ENCODE data around the gene KCNK1. TPM values are rescaled to one million over a fixed set of nuclear protein-coding genes. Genes with fewer than 3 reads are reported as not detected.

KCNK1 gene
- polyA plus RNA-seq, 1 donor (not counting 4 experiments of a cell fraction or from before 2014, with no cell fraction given): 17.5 TPM

DNA sequence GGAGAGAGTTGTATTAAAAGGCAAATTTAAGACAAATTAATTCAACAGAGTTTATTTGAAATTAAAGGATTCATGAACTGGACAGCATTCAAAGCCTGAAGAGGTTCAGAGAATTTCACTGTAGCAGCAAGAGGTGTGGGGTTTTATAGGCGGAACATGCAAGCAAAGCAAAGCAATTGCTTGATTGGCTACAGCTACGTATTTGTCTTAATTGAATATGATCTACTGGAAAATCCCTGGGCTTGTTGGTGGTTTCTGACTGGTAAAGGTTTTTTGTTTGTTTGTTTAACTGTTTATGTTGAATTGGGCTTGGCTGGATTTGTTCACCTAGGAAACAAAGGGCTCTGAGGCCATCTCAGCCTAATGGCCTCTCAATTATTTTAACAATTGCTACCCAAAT, 61.5 kb downstream of the KCNK1 start:
- Histone ChIP-seq H3K4me3 (ENCODE audit: control insufficient read depth in 2 of 3, extremely low read depth in 1 of 3, insufficient read depth in 2 of 3, low read depth in 1 of 3, low read length in 3 of 3) (no peak overlapping the region), H3K9me1 (ENCODE audit: control insufficient read depth, extremely low read depth, insufficient read depth, low read length) (no peaks in the 10 kb centered on the region), H3K4me1 (ENCODE audit: control insufficient read depth, extremely low read depth, insufficient read depth, low read length) (no peaks in the 10 kb centered on the region), H3K27ac (ENCODE audit: control insufficient read depth, insufficient read depth, low read length) (no peak overlapping the region), H3K4me2 (ENCODE audit: control insufficient read depth, extremely low read depth, insufficient read depth, low read depth, low read length) (no peak overlapping the region), H3K36me3 (ENCODE audit: control insufficient read depth in 2 of 2, extremely low read depth in 1 of 2, insufficient read depth in 2 of 2, low read length in 2 of 2) (peaks cover 0 to 5% of the 10 kb centered on the region in 2 experiments), H3K9ac (ENCODE audit: control insufficient read depth, extremely low read depth, insufficient read depth, low read length) (no peak overlapping the region), H3K79me2 (ENCODE audit: control insufficient read depth, insufficient read depth, low read length) (no peaks in the 10 kb centered on the region), H4K20me1 (ENCODE audit: control insufficient read depth, extremely low read depth, insufficient read depth, low read length) (no peaks in the 10 kb centered on the region), H3K27me3 (ENCODE audit: control insufficient read depth, extremely low read depth, insufficient read depth, low read length) (no peaks in the 10 kb centered on the region), H2AFZ (ENCODE audit: control insufficient read depth, low read length) (no peak overlapping the region), H3K9me3 (ENCODE audit: control insufficient read depth, low read depth, low read length) (no peaks in the 10 kb centered on the region)
- DNase-seq (ENCODE audit: low read depth, low spot score) (no peak), FAIRE-seq (no peak)
- dilution Hi-C loops (cut with MboI; ENCODE audit: extremely low pct_ligation_motif_present, low sequenced_read_pairs): no loop called here
- TF ChIP-seq, protein P1, sequence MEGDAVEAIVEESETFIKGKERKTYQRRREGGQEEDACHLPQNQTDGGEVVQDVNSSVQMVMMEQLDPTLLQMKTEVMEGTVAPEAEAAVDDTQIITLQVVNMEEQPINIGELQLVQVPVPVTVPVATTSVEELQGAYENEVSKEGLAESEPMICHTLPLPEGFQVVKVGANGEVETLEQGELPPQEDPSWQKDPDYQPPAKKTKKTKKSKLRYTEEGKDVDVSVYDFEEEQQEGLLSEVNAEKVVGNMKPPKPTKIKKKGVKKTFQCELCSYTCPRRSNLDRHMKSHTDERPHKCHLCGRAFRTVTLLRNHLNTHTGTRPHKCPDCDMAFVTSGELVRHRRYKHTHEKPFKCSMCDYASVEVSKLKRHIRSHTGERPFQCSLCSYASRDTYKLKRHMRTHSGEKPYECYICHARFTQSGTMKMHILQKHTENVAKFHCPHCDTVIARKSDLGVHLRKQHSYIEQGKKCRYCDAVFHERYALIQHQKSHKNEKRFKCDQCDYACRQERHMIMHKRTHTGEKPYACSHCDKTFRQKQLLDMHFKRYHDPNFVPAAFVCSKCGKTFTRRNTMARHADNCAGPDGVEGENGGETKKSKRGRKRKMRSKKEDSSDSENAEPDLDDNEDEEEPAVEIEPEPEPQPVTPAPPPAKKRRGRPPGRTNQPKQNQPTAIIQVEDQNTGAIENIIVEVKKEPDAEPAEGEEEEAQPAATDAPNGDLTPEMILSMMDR (optimal IDR thresholded peaks at IDR 0.05 in 1 of 3, IDR thresholded peaks at IDR 0.05 in 1 of 3, conservative IDR thresholded peaks at IDR 0.05 in 1 of 3; ENCODE audit: extremely low read depth in 1 of 3, insufficient read depth in 2 of 3, low read length in 3 of 3): no peak

DNA sequence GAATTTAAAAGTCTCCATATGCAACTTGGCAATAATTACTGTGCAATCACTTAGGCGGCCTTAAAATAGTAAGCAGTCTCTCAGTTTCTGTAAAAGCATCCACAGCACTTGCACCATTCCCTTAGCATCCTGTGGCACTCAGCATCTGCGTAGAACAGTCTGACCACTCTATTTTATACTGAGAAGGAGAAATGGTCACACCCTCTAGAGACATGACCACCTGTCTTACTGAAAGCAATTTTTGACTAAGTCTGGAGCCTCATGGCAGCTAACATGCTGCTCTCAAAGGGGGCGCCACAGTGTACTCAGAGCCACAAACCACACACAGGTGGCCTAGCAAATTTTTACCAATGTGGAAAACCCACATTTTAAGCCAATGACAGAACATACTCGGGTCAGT, 62.0 kb downstream of the KCNK1 start:
- Histone ChIP-seq H2AFZ (ENCODE audit: control insufficient read depth, low read length) (no peak overlapping the region), H3K79me2 (ENCODE audit: control insufficient read depth, insufficient read depth, low read length) (no peaks in the 10 kb centered on the region), H3K9me3 (ENCODE audit: control insufficient read depth, low read depth, low read length) (no peaks in the 10 kb centered on the region), H3K4me1 (ENCODE audit: control insufficient read depth, extremely low read depth, insufficient read depth, low read length) (no peaks in the 10 kb centered on the region), H3K9me1 (ENCODE audit: control insufficient read depth, extremely low read depth, insufficient read depth, low read length) (no peaks in the 10 kb centered on the region), H3K27me3 (ENCODE audit: control insufficient read depth, extremely low read depth, insufficient read depth, low read length) (no peaks in the 10 kb centered on the region), H3K4me3 (ENCODE audit: control insufficient read depth in 2 of 3, extremely low read depth in 1 of 3, insufficient read depth in 2 of 3, low read depth in 1 of 3, low read length in 3 of 3) (no peak overlapping the region), H3K4me2 (ENCODE audit: control insufficient read depth, extremely low read depth, insufficient read depth, low read depth, low read length) (no peak overlapping the region), H3K27ac (ENCODE audit: control insufficient read depth, insufficient read depth, low read length) (no peak overlapping the region), H3K36me3 (ENCODE audit: control insufficient read depth in 2 of 2, extremely low read depth in 1 of 2, insufficient read depth in 2 of 2, low read length in 2 of 2) (peaks cover 0 to 5% of the 10 kb centered on the region in 2 experiments), H4K20me1 (ENCODE audit: control insufficient read depth, extremely low read depth, insufficient read depth, low read length) (no peaks in the 10 kb centered on the region), H3K9ac (ENCODE audit: control insufficient read depth, extremely low read depth, insufficient read depth, low read length) (no peak overlapping the region)
- dilution Hi-C loops (cut with MboI; ENCODE audit: extremely low pct_ligation_motif_present, low sequenced_read_pairs): no loop called here
- DNase-seq (ENCODE audit: low read depth, low spot score) (no peak), FAIRE-seq (no peak)
- no peak for TF ChIP-seq EZH2 (IDR thresholded peaks at IDR 0.05; ENCODE audit: low read length)
- TF ChIP-seq, protein P1 (optimal IDR thresholded peaks at IDR 0.05 in 1 of 3, IDR thresholded peaks at IDR 0.05 in 1 of 3, conservative IDR thresholded peaks at IDR 0.05 in 1 of 3; ENCODE audit: extremely low read depth in 1 of 3, insufficient read depth in 2 of 3, low read length in 3 of 3): no peak
